ENCODE measurements around the gene ITGAD.

Gene ITGAD

GRCh38 chr16:31385680-31386079 is 7.5 kb upstream of the ITGAD start:
- TF ChIP-seq CTCF (IDR thresholded peaks at IDR 0.05) = no peak

GRCh38 chr16:31386157-31386984 is 6.8 kb upstream of the ITGAD start:
- TF ChIP-seq CTCF (IDR thresholded peaks at IDR 0.05) = no peak

- no peak for TF ChIP-seq CTCF (IDR thresholded peaks at IDR 0.05)
Measured at GRCh38 chr16:31388535-31388934, 4.6 kb upstream of the ITGAD start.

- no peak for TF ChIP-seq CTCF (IDR thresholded peaks at IDR 0.05)
Measured at GRCh38 chr16:31390504-31391041, 2.6 kb upstream of the ITGAD start.

GRCh38 chr16:31395647-31396046 is 2.5 kb downstream of the ITGAD start:
- no peak for TF ChIP-seq CTCF (IDR thresholded peaks at IDR 0.05)

- no peak for TF ChIP-seq CTCF (IDR thresholded peaks at IDR 0.05)
Measured at GRCh38 chr16:31397096-31397660, 4.0 kb downstream of the ITGAD start.

- no peak for TF ChIP-seq CTCF (IDR thresholded peaks at IDR 0.05)
Measured at GRCh38 chr16:31397701-31398100, 4.6 kb downstream of the ITGAD start.
